Measurements from ENCODE around the gene MISFA. TPM values are rescaled to one million over a fixed set of nuclear protein-coding genes. Genes with fewer than 3 reads are reported as not detected.

MISFA gene
- total and polyA plus RNA-seq, 9 of the 15 experiments (the other 6 are each of a cell fraction or from before 2014, with no cell fraction given) = 1.6 to 6.3 (median 3.4) TPM

- ChIA-PET POLR2A (interaction anchor here (1.2 kb wide), 1 partner anchor 8 kb away, joined by 5 read pairs; no protein-coding TSS in a partner anchor), CTCF (ENCODE audit: low intra/inter-chr PET ratio) (no interaction called here)
- no peaks in the 10 kb centered on the region for H4K20me1 ChIP-seq (replicated peaks; ENCODE audit: control insufficient read depth, insufficient read depth, low read length)
- no peaks in the 10 kb centered on the region for H3K4me1 ChIP-seq (replicated peaks in 1 of 2; ENCODE audit: control insufficient read depth in 2 of 2, insufficient read depth in 2 of 2, low read length in 2 of 2)
- H3K27me3 ChIP-seq (ENCODE audit: control insufficient read depth in 2 of 2, insufficient read depth in 2 of 2, low read length in 2 of 2) = no peaks in the 10 kb centered on the region
- DNase-seq (ENCODE audit: extremely low read depth in 1 of 4, low spot score in 3 of 4) (no peak), ATAC-seq (no peak), FAIRE-seq (no peak)
- no peak overlapping the region for H3K4me3 ChIP-seq
- no peaks in the 10 kb centered on the region for H3K9me3 ChIP-seq (replicated peaks; ENCODE audit: control insufficient read depth, insufficient read depth, low read depth, low read length)
- no peak overlapping the region for H2AFZ ChIP-seq (ENCODE audit: low read depth, low read length)
- H3K79me2 ChIP-seq (ENCODE audit: control insufficient read depth, insufficient read depth, low read length) = no peaks in the 10 kb centered on the region
- intact Hi-C loops (cut with micrococcal nuclease) (no loop called here), in situ Hi-C loops (cut with MboI) (no loop called here)
- no peak overlapping the region for H3K9ac ChIP-seq (ENCODE audit: insufficient read depth in 1 of 2, low read depth in 2 of 2, low read length in 2 of 2)
- H3K36me3 ChIP-seq (ENCODE audit: control insufficient read depth, insufficient read depth, low read length) = peaks cover under 1% of the 10 kb centered on the region; the same call in 2 of the 3 replicates
- BruUV-seq (replicated peaks) = no TSS peak
- H3K27ac ChIP-seq (ENCODE audit: extremely low read depth, low read depth, low read length) = no peak overlapping the region
- no peaks in the 10 kb centered on the region for H3K9me1 ChIP-seq (ENCODE audit: control insufficient read depth, insufficient read depth, low read length)
- WGBS (ENCODE audit: insufficient coverage, low coverage, missing lambda C conversion rate) = 46% methylated on average over 2 of the region's 2 CpGs
- TF ChIP-seq ZNF77 (CRISPR knock-in tag; IDR thresholded peaks at IDR 0.05) = no peak
- TF ChIP-seq CHD4 (IDR thresholded peaks at IDR 0.05; ENCODE audit: insufficient read depth, insufficient replicate concordance, low read depth, low read length, poor library complexity, severe bottlenecking) = no peak
- TF ChIP-seq ERF (CRISPR knock-in tag; IDR thresholded peaks at IDR 0.05) = no peak
- no peak for TF ChIP-seq SREBF1 (IDR thresholded peaks at IDR 0.05; ENCODE audit: borderline replicate concordance, low read depth, low read length)
- TF ChIP-seq EWSR1 (IDR thresholded peaks at IDR 0.05; ENCODE audit: borderline replicate concordance, low read depth, partially characterized antibody) = no peak
- no peak for TF ChIP-seq NONO (IDR thresholded peaks at IDR 0.05; ENCODE audit: low read depth in 2 of 2, low read length in 1 of 2)
- TF ChIP-seq ZBTB1 (CRISPR knock-in tag; IDR thresholded peaks at IDR 0.05; ENCODE audit: borderline replicate concordance, low read depth) = no peak
- no peak for TF ChIP-seq CUX1 (CRISPR knock-in tag; IDR thresholded peaks at IDR 0.05)
- no peak overlapping the region for H3K4me2 ChIP-seq (ENCODE audit: insufficient read depth, low read length)
These were observed 36.4 kb upstream of the MISFA start for GRCh38 chr11:18563090-18563730.
